MM.1S (cell line): Measurements from ENCODE around the gene TPBGL.

Experiments used
- DNase-seq: peaks from one replicate; pipeline ENCODE4 v3.0.0-alpha.2; 2015
- H2AFZ ChIP-seq: fragments of 300-600 bp; sonication (generic); 2 replicates; pipeline ENCODE4 v1.6.0; 2016; ENCODE audit warnings: antibody characterized with exemption, low read length
- H3F3A ChIP-seq: fragments of 300-600 bp; sonication (generic); 2 replicates; pipeline ENCODE4 v1.6.1; 2016; ENCODE audit warnings: mild to moderate bottlenecking, antibody characterized with exemption, low read length, moderate library complexity, mixed read lengths; ENCODE audit not compliant: insufficient read depth
- H3K27ac ChIP-seq: fragments of 300-600 bp; sonication (generic); 2 replicates; pipeline ENCODE4 v1.5.1; 2016; ENCODE audit warnings: mild to moderate bottlenecking, low read length
- H3K27me3 ChIP-seq: fragments of 300-600 bp; sonication (generic); replicated peaks from 2 replicates; pipeline ENCODE4 v1.6.0; 2016; ENCODE audit warnings: low read length; ENCODE audit not compliant: insufficient read depth
- H3K36me3 ChIP-seq: fragments of 300-600 bp; sonication (generic); replicated peaks from 2 replicates; pipeline ENCODE4 v1.6.1; 2016; ENCODE audit warnings: mild to moderate bottlenecking, low read length, mixed read lengths; ENCODE audit not compliant: insufficient read depth
- H3K4me1 ChIP-seq: fragments of 300-600 bp; sonication (generic); 2 replicates; pipeline ENCODE4 v1.6.1; 2016; ENCODE audit warnings: low read length, mixed read lengths
- H3K4me2 ChIP-seq: fragments of 300-600 bp; sonication (generic); 2 replicates; pipeline ENCODE4 v1.6.0; 2016; ENCODE audit warnings: low read depth, low read length
- H3K4me3 ChIP-seq: fragments of 300-600 bp; sonication (generic); 2 replicates; pipeline ENCODE4 v1.5.1; 2016; ENCODE audit warnings: low read length, mixed read lengths
- H3K79me2 ChIP-seq: fragments of 300-600 bp; sonication (generic); 2 replicates; pipeline ENCODE4 v1.6.1; 2016; ENCODE audit warnings: mixed run types, low read length, mixed read lengths
- H3K9ac ChIP-seq: fragments of 300-600 bp; sonication (generic); 2 replicates; pipeline ENCODE4 v1.6.1; 2016; ENCODE audit warnings: low read length, mixed read lengths
- H3K9me2 ChIP-seq: fragments of 300-600 bp; sonication (generic); replicated peaks from 2 replicates; pipeline ENCODE4 v1.6.1; 2016; ENCODE audit warnings: mild to moderate bottlenecking, low read length, mixed read lengths; ENCODE audit not compliant: insufficient read depth
- H3K9me3 ChIP-seq: fragments of 300-600 bp; sonication (generic); replicated peaks from 2 replicates; pipeline ENCODE4 v1.6.1; 2016; ENCODE audit warnings: mild to moderate bottlenecking, low read length, mixed read lengths; ENCODE audit not compliant: insufficient read depth
- H4K20me1 ChIP-seq: fragments of 300-600 bp; sonication (generic); 2 replicates; pipeline ENCODE4 v1.6.1; 2016; ENCODE audit warnings: mild to moderate bottlenecking, low read length, moderate library complexity, mixed read lengths; ENCODE audit not compliant: insufficient read depth
- CTCF ChIP-seq: fragments of 300-600 bp; sonication (generic); IDR thresholded peaks from 2 replicates; pipeline ENCODE4 v1.5.1; 2016; ENCODE audit warnings: antibody characterized with exemption, low read length, mixed read lengths
- EZH2 ChIP-seq: fragments of 300-600 bp; sonication (generic); optimal IDR thresholded peaks from 2 replicates; pipeline ENCODE3; 2017; ENCODE audit warnings: low read depth, mild to moderate bottlenecking, antibody characterized with exemption, low read length, mixed read lengths
- EZH2phosphoT487 ChIP-seq: fragments of 300-600 bp; sonication (generic); IDR thresholded peaks from 2 replicates; pipeline ENCODE4 v1.6.1; 2018; ENCODE audit warnings: antibody characterized with exemption, low read length

Gene TPBGL

GRCh38 chr11:75201771-75202170 is 38.8 kb upstream of the TPBGL start:
- Histone ChIP-seq H4K20me1 (no peaks in the 10 kb centered on the region), H3K27ac (no peak overlapping the region), H3K4me1 (no peaks in the 10 kb centered on the region), H3K4me2 (no peak overlapping the region), H3K9me3 (no peaks in the 10 kb centered on the region), H3K9ac (no peak overlapping the region), H3K4me3 (no peak overlapping the region), H3K27me3 (no peaks in the 10 kb centered on the region; the same call in 1 of the 2 replicates), H3K36me3 (no peaks in the 10 kb centered on the region), H3F3A (no peaks in the 10 kb centered on the region), H3K79me2 (no peaks in the 10 kb centered on the region), H3K9me2 (no peaks in the 10 kb centered on the region), H2AFZ (no peak overlapping the region)
- TF ChIP-seq EZH2phosphoT487 (no peak), CTCF (no peak), EZH2 (no peak)
- no peak for DNase-seq

DNA sequence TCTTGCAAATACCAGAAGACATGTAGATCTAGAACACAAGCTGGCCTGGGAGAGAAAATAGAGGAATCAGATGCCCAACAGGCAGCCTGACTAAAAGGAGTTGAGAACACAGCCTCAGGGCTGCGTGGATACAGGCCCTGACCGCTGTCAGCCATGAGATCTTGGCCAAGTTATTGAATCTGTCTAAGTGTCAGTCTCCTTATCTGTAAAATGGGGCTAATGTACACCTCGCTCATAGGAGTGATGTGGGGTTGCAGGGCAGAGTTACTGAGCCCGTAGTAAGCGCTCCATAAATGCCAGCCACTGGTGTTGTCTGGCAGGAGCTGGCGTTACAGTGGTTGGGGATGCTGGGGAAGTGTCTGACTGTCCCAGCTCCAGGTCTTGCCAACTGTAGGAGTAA is 38.4 kb upstream of the TPBGL start:
- Histone ChIP-seq H3K4me2 (no peak overlapping the region), H3K27ac (no peak overlapping the region), H3K9ac (no peak overlapping the region), H3F3A (no peaks in the 10 kb centered on the region), H3K4me3 (no peak overlapping the region), H2AFZ (no peak overlapping the region), H3K4me1 (no peaks in the 10 kb centered on the region), H3K9me3 (no peaks in the 10 kb centered on the region), H3K9me2 (no peaks in the 10 kb centered on the region), H3K79me2 (no peaks in the 10 kb centered on the region), H3K27me3 (no peaks in the 10 kb centered on the region; the same call in 1 of the 2 replicates), H4K20me1 (no peaks in the 10 kb centered on the region), H3K36me3 (no peaks in the 10 kb centered on the region)
- no peak for TF ChIP-seq EZH2phosphoT487
- DNase-seq: no peak

GRCh38 chr11:75203138-75203537 is 37.4 kb upstream of the TPBGL start:
- Histone ChIP-seq H3K9me2 (no peaks in the 10 kb centered on the region), H4K20me1 (no peaks in the 10 kb centered on the region), H3F3A (no peaks in the 10 kb centered on the region), H3K79me2 (no peaks in the 10 kb centered on the region), H3K36me3 (no peaks in the 10 kb centered on the region), H3K4me3 (no peak overlapping the region), H3K9ac (no peak overlapping the region), H3K9me3 (no peaks in the 10 kb centered on the region), H3K4me2 (no peak overlapping the region), H3K4me1 (no peaks in the 10 kb centered on the region), H2AFZ (no peak overlapping the region), H3K27ac (no peak overlapping the region), H3K27me3 (peaks cover 2% of the 10 kb centered on the region; the same call in 1 of the 2 replicates)
- no peak for TF ChIP-seq EZH2
- no peak for TF ChIP-seq CTCF
- no peak for TF ChIP-seq EZH2phosphoT487
- DNase-seq: no peak

GRCh38 chr11:75203641-75204011 is 36.9 kb upstream of the TPBGL start:
- Histone ChIP-seq H3K9me2 (no peaks in the 10 kb centered on the region), H3K4me2 (no peak overlapping the region), H3K36me3 (no peaks in the 10 kb centered on the region), H3K9me3 (no peaks in the 10 kb centered on the region), H3K79me2 (no peaks in the 10 kb centered on the region), H3K4me3 (no peak overlapping the region), H3K9ac (no peak overlapping the region), H4K20me1 (no peaks in the 10 kb centered on the region), H2AFZ (no peak overlapping the region), H3K4me1 (no peaks in the 10 kb centered on the region), H3K27me3 (peaks cover 6% of the 10 kb centered on the region; the same call in 1 of the 2 replicates), H3K27ac (no peak overlapping the region), H3F3A (no peaks in the 10 kb centered on the region)
- no peak for DNase-seq
- TF ChIP-seq CTCF (no peak), EZH2phosphoT487 (no peak), EZH2 (no peak)
